Measurements from ENCODE around the gene ATG9A.
"Not testable (repeated sequence)": the region's sequence is repeated elsewhere in the genome, so short reads cannot be mapped to it uniquely, and the experiment has no call there.

The ATG9A gene

DNA sequence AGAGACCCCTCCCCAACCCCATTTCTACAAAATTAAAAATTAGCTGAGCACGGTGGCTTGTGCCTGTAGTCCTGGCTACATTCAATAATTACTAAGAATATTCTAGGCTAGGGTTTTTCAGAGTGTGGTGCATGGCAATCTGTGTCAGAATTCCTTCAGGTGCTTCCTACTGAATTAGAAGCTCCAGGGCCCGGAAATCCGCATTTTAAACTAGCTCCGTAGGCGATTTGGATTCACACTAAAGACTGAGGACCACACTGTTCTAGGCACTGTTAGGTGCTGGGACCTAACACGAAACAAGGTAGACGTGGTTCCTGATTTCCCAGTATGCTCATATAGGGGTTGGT is 23.5 kb downstream of the ATG9A start:
- FAIRE-seq = no peak

GRCh38 chr2:219205165-219205538 is 24.3 kb downstream of the ATG9A start:
- FAIRE-seq = no peak

DNA sequence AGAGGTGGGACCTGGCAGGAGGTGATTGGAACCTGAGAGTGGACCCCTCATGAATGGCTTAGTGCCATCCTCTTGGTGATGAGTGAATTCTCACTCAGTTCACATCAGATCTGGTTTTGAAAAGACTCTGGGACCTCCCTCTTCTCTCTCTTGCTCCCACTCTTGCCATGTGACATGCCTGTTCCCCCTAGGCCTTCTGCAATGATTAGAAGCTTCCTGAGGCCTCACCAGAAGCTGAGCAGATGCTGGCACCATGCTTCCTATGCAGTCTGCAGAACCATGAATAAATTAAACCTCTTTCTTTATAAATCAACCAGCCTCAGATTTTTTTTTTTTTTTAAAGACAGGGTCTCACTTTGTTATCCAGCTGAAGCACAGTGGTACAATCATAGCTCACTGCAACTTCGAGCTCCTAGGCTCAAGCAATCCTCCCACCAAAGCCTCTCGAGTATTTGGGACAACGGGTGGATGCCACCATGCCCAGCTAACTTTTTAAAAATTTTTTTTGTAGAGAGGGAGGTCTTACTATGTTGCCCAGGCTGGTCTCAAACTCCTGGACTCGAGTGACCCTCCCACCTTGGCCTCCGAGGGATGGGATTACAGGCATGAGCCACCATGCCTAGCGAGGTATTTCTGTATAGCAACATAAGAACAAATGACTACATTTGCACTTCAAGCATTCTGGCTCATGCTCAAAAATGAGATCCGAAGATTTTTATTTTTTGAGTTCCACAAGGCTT is 24.8 kb downstream of the ATG9A start:
- FAIRE-seq = no peak

GRCh38 chr2:219201331-219201730 is 28.1 kb downstream of the ATG9A start:
- FAIRE-seq = not testable (repeated sequence)

- FAIRE-seq = not testable (repeated sequence)
Observed at GRCh38 chr2:219200502-219201326, 28.7 kb downstream of the ATG9A start.

DNA sequence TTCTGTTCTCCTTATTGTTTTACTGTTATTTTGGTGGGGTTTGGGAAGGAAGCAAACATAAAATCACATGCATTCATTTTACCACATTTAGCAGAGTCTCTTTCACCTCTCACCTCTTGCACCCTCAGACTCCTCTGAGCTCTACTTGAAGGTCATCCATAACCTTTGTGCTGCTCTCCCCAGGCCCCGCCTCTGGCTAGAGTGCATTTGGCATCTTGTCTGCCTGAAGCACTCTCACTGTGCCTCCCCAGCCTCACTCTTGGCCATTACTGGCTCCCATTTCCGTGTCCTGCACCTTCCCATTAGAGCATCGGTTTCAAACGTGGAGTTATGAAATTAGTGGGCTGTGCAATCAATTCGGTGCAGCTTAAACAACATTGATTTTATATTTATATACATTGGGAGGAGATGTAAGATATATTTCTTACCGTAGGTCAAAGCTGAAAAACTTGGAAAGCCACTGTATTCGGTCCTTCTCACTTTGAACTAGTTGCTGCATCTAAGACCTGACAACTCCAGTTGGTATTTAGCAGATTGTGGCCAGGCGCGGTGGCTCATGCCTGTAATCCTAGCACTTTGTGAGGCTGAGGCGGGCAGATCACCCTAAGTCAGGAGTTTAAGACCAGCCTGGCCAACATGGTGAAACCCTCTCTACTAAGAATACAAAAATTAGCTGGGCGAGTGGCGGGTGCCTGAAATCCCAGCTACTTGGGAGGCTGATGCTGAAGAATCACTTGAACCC is 29.8 kb downstream of the ATG9A start:
- FAIRE-seq = no peak

GRCh38 chr2:219198974-219199373 is 30.5 kb downstream of the ATG9A start:
- FAIRE-seq = no peak

DNA sequence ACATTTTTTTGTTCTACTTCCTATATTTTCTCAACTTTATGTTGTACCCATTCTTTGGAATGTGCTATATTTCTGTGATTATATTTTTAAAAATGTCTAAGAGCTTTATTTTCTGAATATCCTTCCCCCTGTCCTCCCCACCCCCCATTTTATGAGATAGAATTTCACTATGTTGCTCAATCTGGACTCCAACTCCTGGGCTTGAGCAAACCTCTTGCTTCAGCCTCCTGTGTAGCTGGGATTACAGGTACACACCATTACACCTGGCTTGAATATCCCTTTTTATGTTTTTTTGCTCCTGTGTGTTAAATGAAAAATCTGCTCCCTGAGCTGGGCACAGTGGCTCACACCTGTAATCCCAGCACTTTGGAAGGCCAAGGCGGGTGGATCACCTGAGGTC is 32.0 kb downstream of the ATG9A start:
- FAIRE-seq = no peak

DNA sequence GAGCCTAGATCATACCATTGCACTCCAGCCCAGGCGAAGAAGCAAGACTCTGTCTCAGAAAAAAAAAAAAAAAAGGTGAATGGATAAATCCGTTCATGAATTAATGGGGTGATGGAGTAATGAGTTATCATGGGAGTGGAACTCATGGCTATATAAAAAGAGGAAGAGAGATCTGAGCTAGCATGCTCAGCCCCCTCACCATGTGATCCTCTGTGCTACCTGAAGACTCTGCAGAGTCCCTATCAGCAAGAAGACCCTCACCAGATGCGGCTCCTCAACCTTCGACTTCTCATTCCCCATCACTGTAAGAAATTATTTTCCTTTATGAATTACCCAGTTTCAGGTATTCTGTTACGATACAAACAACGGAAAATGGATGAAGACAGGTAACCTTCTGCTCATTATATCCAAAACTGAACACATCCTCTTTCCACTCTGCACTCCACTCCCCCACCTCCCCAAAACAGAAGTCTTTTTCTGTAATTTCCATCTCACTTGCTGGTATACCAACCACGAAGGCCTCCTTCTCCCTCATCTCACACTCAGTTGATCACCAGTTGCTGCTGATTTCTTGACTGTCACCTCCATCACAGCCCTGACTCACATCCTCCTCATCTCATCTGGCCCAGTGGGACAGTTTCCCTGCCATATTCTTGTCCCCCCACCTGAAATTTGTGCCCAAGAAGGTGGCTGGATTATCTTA is 42.5 kb downstream of the ATG9A start:
- FAIRE-seq = no peak

GRCh38 chr2:219184121-219184520 is 45.3 kb downstream of the ATG9A start:
- no peak for FAIRE-seq

- FAIRE-seq = no peak
Observed at GRCh38 chr2:219183151-219183772, 46.2 kb downstream of the ATG9A start.

GRCh38 chr2:219182331-219183150 is 46.9 kb downstream of the ATG9A start:
- no peak for FAIRE-seq

DNA sequence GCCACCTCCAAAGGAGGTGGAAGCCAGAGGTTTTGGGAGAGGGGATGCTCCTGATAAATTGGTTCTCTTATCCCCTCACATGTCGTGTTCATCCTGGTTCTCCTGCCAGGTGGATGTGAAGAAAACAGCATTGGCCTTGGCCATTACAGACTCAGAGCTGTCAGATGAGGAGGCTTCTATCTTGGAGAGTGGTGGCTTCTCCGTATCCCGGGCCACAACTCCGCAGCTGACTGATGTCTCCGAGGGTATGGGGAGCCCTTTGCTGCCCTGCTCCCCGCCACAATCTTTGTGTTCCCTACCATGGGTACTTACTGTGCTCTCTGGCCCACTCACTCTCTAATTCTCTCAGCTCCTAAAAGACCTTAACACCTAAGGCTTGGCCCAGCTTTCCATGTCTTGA is 47.9 kb downstream of the ATG9A start:
- no peak for FAIRE-seq

GRCh38 chr2:219180961-219181360 is 48.5 kb downstream of the ATG9A start:
- FAIRE-seq = no peak

DNA sequence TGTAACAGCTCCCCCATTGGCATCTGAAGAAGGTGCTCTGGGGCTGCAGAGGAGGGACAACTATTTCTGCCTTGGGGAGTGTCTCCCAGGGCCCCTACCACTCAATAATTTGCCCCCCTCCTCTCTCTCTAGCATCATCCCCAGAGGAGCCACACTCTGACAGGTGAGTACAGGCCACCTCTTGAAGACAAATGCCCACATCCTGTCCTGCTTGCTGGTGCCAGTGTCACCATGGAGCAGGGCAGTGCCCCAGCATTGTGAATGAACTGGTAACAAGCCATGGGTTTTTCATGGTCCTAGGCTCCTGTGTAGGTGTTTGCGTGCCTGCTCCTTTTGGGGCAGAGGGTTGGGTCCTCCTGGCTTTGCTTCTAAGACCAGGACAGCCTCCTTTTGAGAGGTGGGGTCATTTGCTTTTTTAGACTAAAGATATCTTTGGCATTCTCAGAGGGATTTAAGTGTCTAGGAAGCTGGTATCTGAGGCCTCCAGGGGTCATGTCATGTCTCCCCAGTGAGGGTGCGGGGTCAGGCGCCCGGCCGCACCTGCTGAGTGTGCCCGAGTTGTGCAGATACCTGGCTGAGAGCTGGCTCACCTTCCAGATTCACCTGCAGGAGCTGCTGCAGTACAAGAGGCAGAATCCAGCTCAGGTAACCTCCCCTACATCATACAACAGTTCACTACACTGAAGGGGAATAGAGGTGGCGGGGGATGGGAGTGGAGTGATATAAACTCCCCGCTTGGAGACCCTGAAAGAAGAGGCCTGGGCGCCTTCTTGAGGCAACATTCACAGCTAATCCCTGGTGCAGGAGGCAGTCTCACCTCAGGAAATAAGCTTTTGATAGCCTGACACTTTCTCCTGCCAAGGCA is 49.6 kb downstream of the ATG9A start:
- no peak for FAIRE-seq

DNA sequence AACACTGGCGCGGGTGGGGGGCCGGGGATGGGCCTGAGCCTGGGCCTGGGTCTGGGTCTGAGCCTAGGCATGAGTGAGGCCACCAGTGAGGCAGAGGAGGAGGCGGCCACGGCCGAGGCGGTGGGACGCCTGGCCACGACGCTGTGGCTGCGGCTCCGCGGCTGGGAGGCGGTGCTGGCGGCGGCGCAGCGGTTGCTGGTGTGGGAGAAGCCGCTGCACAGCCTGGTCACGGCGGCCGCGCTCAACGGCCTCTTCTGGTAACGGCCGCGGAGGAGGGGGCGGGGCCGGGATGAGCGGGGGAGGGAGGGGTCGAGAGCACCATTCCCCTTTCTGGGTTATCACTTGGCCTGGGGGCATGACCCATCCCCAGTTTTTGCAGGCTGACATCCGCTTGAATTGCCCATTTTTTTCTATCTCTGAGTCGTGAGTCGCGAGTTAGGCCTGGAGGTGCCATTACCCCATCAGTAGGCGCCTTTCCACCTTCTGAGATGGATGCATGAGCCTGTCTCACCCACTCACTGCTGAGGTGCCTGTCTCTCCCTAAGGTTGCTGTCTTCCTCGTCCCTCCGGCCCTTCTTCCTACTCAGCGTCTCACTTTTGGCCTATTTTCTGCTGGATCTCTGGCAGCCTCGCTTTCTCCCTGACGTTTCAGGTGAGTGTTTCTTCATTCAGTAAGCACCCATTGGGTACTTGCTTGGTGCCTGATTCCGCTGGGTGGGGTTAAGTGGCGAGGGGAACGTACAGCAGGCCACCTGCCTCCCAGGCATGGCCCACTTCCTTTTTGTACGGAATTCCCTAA is 50.9 kb downstream of the ATG9A start:
- no peak for FAIRE-seq

GRCh38 chr2:219177552-219178376 is 51.7 kb downstream of the ATG9A start, which contains the start of gene RETREG2:
RETREG2 (plus strand) TSS chr2:219178275; CDS start chr2:219178353, 78 bp downstream.
- no peak for FAIRE-seq

- FAIRE-seq = no peak
Observed at GRCh38 chr2:219176818-219177551, 52.5 kb downstream of the ATG9A start, which contains the start of gene CNPPD1. CNPPD1 (minus strand) TSS chr2:219176925; CDS start chr2:219176828, 97 bp downstream.

Data from colon (tissue), 2 donors.